Measurements from ENCODE around the gene SFXN5.
"Not testable (repeated sequence)": the region's sequence is repeated elsewhere in the genome, so short reads cannot be mapped to it uniquely, and the experiment has no call there.

The SFXN5 gene

DNA sequence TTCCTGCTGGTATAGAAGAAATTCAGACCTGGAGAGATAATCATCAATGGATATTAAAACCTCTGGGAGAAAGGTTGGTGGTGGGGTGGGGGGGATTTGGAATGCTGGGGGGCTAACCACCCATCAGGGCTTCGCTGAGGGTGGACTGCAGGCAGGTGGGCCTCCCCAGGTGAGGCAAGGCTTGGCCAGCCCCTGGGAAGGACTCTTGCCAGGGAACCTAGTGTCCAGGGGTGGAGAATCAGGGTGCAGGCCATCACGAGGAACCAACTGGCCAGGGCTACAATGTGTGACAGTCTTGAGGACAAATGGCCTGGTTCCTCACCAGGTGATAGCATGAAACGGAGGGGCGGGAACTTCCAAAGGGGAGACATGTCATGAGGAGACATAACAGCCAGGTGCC, 29.4 kb upstream of the SFXN5 start:
- DNase-seq: no peak

DNA sequence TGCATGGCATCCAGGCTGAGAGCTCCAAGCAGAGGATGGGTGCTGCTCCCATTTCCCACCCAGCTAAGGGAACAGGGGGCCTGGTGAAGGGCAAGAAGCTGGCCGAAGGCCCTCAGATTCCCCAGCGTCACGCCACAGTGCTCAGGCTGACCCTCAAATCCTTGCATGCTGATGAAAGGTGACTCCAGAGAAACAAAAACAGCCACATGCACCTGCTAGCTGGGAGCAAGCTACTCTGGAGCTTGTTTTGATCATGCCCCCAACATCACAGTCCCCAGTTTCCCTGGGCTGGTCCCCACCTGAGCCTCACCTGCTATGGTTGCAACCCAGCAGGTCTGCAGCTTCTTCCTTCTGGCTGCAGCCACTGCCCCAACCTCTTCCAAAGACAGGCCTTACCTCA, 28.0 kb upstream of the SFXN5 start:
- DNase-seq: no peak

DNA sequence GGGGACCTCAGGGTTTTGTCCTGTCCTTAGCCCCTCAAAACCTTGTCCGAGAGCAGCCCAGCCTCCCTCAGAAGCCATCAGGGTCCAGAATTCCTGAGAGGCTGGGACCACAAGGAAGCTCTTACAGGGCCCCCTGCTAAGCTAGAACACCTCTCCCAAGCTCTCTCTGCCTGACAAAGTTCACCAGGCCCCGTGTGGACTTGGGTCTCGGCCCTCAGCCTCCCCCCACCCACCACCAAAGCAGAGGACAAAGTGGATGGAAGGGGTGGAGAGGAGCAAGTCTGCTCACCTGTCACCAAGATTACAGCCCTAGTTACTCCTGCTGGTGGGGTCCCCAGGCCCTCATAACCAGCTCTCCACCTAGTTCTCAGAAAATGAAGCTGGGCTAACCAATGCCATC, 24.4 kb upstream of the SFXN5 start:
- no peak for DNase-seq

DNA sequence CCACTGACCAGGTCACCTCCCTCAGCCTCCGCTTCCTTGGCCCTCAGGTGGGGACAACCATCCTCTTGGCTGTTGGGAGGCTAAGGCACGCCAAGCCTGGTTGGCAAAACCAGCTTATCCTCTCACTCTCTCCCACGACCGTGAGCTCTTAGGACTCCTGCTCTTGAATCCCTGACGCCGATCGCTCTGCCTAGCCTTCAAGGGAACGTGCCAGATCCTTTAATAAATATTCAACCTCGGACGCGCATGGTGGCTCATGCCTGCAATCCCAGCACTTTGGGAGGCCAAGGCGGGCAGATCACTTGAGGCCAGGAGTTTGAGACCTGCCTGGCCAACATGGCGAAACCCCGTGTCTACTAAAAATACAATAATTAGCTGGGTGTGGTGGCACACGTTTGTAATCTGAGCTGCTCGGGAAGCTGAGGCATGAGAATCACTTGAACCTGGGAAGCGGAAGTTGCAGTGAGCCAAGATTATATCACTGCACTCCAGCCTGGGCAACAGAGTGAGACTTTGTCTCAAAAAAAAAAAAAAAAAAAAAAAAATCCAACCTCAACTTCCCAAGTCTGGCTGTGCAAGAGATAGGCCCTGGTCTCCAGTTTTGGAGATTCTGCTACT, 22.2 kb upstream of the SFXN5 start:
- DNase-seq: not testable (repeated sequence)

DNA sequence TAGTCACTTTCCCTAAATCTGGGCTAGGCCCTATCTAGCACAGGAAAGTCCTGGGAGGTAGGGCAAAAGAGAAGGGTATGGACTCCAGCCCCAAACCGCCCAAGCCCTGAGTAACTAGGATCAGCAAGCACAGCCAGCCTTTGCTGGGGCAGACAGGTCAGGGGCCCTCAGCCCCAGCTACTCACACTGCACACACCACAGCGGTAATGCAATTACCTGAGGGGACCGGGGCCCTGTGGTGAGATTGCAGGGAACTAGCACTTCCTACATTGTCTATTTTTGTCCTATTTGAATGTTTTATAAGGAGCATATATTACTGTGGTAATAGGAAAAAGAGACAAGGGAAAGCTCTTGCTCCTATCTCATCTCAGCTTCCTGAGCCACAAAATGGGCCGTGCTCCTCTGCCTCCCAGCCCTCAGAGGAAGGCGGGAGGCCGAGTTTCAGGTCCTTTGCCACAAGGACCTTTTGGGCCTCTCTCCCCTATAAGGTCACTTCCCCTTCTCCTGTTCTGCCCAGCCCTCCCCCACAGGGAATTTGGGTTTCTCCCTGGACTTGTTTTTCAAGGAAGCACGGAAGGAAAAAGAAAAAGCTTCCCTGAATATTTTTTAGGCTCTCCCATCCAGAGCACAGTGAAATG, 20.8 kb upstream of the SFXN5 start:
- DNase-seq: no peak

DNA sequence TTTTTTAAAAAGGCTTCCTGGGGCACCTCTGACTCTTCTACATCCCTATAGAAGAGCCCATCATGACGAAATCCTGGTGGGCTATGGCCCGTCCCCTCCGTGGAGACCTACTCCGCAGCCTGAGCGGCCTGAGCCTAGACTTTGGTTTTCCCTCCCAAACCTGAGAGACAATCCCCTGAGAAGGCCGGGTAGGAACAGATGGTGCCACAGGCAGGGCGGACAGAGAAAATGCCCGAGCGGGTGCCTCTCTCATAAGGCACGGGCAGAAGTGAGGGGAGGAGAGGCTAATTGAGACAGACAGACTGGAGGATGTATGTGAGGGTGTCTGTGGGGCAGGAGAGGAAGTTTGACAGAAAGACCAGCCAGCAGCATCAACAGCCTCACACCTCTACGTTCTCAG, 20.2 kb upstream of the SFXN5 start:
- DNase-seq: no peak

DNA sequence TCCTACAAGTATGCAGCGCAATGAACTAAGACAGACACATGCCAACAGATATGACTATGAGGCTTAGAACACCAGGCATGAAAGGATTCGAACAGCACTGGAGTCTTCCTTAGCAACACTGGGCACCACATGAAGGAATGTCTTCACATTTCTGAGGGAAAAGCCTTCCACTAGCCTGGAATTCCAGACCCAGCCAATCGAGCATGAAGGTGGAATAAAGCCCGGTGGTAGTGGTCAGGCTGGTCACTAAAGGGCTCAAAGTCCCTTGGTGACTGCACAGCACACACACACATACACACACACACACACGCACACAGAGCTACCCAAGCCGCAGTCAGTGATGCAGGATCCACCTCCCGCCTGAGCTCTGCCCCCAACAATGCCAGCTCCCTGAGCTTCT, 19.7 kb upstream of the SFXN5 start:
- no peak for DNase-seq

DNA sequence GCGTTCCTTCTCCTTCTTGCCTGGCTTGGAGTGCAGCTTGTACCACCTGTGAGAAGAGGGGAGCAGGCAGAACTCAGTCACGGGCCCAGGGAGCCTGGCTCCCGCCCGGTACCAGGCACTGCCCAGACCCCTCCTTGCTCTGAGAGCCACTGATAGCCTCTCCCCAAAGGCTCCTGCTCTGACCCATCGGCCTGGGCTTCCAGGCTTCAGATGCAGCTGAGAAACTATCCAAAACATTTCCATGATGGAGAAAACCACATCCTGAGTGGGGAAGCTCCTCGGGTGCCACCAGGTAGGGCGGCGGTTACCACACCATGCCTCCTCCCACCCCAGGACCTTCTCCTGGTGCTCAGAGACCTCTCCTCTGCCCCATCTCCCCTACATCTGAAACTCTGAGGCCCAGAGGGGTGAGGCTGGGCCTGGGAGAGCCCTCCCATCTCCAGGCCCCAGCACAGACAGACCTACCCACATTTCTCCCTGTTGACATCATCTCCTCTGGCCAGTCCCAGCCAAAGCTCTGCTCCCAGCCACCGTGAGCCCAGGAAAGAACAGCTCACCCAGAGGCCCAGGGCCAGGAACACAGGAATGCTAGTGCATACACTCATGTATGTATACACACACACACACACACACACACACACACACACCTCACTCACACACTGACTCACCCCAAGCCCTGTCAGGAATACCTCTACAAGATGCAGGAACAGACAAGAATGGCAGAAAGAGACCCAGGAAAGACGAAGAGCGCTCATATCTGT, 17.9 kb upstream of the SFXN5 start:
- DNase-seq: no peak

DNA sequence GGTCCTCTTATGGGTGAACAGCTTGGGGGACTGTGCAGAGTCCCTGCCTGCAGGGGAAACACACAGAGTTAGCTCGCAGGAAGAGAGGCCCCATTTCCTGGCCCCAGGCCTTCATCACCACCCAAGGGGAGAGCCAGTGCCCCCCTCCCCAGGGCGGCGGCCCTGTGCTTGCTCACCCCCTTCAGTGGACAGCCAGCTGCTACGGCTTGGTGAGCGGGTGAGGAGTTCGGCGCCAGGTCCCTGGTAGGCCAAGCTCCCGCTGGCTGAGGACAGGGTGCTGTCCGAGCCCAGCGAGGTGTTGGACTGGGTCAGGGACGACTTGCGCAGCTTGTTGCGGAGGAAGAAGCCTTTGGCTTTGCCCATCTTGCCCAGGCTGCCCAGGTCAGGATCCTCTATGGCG, 17.2 kb upstream of the SFXN5 start:
- DNase-seq: no peak

DNA sequence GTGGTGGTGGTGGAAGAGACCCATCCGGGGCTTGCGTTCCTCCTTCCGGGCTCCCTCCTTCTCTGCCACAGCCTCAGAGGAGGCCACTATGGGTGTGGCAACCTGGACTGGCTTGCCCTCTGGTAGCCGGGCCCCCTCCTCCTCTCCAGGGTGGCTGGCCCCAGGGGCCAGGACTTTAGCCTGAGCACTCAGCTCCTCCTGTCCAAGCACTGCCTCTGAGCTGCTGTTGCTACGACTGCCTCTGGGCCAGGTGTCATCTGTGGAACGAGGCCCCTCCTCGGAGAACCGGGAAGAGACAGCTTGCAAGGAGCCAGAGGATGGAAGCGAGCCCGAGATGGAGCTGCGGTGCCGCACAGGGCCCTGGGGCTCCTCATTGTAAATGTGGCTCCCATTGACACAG, 16.7 kb upstream of the SFXN5 start:
- no peak for DNase-seq

DNA sequence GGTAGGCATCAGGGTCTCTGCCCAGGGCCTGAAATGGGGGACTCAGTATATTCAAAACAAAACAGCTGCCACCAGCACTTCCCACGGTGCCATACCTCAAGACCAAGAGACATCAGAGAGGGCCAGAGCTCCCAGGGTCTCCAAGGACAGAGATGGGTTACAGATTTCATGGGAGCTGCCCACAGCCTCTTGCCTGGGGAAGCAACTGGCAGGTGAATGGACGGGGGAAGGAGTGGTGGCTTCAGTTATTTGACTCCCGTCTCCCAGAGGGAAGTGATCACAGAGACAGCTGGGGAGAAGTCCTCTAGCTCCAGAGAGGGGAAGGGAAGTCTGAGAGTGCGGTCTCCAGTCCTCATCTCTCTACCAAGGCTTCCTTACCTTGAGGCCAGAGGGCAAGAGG, 15.8 kb upstream of the SFXN5 start:
- DNase-seq: no peak

DNA sequence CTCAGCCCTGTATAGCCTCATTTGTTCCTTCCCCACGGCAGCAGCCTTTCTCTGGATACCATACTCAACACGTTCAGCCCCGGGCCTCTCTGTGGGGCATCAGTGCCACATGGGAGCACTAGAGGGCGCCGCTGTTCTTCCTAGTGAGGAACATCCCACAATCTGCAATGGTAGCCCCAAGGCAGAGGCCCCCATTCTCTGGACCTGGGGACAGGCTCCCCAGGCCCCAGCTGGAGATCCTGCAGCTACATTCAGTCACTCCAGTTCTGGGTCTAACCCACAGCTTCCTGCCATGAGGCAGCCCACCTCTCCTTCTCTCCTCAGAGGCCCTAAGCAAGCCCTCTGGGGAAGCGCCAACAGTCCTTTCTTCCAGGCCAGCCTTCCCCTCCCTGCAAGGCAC, 14.2 kb upstream of the SFXN5 start:
- peak; percentile 79 for DNase-seq

DNA sequence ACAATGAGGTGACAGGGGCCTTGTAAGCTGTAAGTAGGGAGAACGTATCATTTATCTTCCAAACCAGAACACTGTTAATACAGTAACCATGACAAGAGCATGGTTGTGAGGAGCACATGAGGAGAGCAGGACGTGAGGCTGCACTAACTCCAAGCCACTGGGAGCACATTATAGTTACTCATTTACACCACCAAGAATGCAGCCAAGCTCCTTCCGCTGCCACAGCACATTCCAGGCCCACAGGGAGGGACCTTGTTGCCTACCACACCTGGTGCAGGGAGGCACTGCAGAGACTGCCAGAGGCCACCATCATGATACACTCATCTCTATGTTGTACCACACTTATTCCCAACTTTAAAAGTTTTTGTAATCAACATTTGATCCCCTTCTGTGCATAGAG, 13.5 kb upstream of the SFXN5 start:
- DNase-seq: no peak

DNA sequence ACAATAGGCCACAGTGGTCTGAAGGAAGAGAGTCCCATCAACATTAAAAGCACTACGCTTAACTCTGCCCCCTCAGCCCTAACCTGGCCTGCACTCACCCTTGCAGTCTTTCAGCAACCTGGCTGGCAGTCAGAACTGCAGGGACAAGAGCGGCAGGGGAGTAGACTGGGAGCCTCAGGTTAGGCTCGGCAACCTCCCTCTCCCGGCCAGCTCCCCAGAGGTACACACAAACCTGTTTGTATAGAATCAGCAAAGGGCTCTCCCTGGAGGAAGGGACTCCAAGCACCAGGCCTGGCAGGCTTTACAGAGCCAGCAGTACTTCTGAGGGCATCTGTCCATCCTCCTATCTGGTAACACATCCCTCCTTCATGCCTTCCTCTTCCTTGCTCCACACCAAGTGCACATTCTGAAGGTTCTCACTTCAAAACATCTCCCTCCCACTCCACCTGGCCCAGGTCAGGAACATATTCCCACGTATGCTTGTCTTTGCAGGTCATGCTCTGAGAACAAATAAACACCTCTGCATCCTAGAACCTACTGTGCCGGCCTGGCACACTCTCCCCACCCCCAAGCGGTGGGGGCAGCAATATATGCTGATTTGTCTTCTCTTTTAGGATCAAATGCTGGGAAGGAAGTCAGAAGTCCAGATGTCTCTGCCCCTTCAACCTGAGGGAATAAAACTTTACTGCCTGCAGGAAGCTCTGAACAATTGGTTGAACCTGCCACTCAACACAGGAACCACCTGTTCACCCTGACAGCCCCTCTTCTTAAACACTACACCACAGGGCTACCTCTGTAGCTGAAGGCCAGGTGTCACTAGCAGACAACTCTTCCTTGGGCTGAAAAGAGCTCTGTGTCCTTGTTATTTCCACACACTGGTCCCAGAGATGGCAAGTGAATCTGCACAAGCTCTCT, 12.6 kb upstream of the SFXN5 start:
- no peak for DNase-seq

DNA sequence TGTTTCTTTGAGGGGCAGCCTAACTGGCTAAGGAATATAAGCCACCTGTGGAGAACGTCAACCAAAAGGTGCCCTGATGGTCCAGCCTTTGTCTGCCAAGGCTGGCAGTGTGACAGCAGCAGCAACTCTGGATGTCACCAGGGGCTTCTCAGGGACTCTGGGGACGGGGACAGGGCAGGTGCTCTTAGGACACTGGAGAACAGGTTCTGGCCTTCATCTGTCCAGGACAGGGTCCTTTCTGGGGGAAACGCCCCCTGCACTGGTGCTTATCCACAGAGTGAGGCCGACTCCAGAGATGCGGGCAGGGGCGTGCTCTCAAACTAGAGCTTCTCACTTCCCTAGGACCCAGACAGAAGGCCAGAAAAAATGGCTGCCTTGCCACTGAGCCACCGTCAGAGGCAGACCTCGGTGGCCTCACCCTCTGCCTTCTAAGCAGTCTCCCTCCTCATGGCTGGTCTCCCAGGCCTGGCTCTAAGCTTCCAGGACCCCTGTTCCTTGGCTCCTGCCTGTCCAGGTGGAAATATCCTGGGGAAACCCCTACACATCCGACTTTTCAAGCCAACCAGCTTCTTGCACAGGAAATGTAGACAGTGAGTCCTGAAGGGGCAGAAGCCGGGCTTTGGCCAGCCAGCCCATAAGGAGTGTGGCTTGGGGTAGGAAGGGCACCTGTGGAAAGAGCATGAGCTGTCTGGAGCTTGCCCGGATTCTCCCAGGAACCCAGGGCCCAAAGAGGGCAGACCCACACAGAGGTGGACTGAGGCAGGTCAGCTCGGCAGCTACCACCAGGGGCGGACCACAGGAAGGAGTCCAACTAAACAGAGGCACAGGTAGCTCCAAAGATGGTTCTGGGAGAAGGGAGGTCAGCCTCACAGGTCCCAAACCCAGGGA, 11.3 kb upstream of the SFXN5 start:
- no peak for DNase-seq

DNA sequence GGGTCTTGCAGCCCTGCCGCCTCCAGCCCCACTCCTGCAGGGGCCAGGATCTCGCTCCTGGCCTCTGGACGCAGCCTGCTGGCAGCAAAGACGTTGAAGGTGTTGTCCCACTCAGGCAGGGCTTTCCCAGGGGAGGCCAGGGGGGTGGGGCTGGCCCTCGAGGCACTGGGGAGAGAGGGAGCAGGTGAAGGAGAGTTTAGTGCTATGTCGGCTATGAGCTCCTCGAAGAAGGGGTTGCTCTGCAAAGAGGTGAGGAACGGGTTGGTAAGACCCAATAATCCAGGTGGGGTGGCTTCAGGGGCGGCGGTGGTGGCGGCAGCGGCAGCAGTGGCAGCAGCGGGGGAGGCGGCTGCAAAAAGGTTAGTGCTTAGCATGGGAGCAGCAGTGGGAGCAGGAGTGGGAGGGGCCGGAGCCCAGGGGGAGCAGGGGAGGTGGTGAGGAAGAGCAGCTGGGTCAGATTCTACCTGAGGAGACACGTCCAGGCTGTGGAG, 9.7 kb upstream of the SFXN5 start:
- DNase-seq: no peak

DNA sequence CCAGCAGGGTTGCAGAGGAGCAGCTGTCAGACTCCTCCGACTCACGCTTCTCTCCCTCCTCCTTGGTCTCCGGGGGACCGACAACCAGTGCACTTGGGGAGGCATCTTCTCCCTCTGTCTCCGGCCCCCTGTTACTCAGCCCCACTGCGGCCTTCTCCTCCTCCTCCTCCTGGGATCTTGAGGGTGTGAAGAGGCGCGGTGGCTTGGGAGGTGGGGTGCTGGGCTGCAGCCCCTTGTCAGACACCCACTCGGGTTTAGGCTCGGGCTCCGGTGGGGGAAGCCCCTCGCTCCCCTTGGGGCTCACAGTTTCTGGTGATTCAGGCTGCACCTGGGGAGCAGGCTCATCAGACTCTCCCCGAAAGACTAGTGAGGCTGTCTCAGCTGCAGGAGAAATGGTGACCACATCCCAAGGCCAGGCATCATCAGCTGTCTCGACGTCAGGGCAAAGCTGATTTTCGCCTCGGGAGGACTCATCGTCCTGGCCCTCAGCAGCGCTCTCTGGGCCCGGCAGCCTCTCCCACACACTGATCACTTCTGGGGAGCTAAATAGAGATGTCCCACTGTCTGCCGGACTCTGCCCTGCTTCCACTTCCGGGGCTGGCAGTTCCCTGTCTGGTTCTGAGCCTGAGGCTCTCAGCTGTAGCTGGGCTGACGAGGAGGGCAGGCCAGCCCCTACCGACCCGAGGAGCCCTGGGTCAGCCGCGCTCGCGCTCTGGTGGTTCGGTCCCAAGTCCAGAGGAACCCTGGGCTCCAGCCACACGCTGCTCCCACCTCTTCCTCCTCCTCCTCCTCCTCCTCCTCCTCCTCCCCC, 9.0 kb upstream of the SFXN5 start:
- no peak for DNase-seq

DNA sequence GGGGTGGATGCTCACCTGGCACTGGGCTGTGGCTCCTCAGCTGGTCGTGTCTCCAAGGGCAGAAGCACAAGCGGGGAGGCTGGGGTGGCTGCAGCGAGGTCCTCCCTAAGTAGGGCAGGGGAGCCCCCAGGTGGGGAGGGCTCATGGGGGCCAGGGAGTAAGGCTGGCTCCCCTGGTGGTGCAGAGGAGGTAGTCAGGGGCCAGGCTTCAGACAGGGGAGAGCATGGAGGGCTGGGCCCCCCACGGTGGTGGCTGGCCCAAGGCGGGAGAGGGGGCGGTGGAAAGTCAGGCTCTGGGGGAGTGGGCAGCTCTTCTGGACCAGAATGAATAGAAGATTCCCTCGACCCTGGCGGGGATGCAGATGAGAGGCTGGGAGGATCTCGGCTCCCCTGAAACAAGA, 8.1 kb upstream of the SFXN5 start:
- no peak for DNase-seq

DNA sequence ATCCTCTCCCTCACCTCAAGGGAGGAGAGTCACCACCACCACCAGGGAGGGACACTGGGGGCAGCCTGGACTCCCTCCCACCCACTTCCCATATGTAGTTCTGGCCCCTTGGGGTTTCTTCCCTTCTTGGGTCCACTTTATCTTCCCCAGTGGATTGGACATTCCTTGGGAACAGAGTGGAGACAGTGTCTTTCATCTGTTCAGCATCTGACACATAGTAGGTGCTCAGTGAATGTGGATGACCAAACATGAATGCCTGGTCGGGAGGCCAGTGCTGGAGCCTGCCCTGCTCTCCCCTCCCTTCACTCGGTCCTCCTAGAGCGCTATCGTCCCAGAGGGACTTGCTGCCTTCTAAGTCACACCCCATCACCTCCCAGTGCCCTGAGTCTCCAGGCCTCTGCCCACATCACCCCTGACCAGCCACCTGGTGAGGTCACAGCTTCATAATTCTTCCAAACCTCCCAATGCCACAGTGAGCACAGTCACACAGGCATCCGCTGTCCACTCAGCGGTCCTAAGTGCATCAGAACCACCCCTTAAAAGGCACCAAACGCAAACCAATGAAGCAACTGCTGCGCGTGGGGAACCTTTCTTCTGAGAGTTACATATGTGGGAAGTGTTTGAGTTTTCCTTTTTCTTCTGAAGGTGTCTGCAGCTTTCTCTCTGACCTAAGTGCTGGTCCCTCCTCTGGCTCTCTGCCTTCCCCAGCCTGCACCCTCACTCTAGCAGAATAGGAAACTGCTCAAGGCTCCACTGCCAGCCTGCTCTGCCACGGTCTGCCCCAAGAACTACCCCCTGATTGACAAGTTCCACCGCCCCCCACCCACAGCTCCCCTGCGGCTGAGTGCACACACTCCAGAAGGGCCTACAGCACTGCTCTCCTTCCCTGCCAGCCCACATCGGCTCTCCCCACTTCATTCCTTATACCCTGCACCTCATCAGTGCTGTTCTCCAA, 7.2 kb upstream of the SFXN5 start:
- no peak for DNase-seq

DNA sequence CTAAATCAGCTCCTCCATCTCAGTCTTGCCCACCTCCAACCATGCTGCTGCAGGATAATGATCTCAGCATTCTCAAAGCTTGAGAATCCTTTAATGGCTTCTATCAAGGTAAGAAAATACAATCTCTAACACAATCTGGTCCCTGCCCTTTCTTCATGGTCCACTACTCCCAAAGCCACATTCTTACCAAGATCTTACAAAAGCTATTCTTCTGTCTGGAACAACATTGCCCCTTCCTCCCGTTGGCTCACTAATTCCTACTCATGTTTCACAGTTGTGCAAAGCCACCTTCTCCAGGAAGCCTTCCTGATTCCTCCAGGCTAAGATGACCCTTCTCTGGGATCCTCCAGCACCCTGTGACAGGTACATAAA, 5.9 kb upstream of the SFXN5 start:
- no peak for DNase-seq
